Measurements from ENCODE around the gene MCOLN1.

- TF ChIP-seq EZH2 (IDR thresholded peaks at IDR 0.05; ENCODE audit: borderline replicate concordance, low read depth, low read length, severe bottlenecking) (no peak), CTCF (IDR thresholded peaks at IDR 0.05; ENCODE audit: extremely low read depth in 1 of 2, insufficient read depth in 1 of 2, low read depth in 1 of 2, low read length in 2 of 2) (no peak)
These were observed 10.0 kb upstream of the MCOLN1 start for GRCh38 chr19:7512400-7512851.
